Measurements from ENCODE around the gene SH3PXD2B. TPM values are rescaled to one million over a fixed set of nuclear protein-coding genes. Genes with fewer than 3 reads are reported as not detected.
"Not testable (repeated sequence)": the region's sequence is repeated elsewhere in the genome, so short reads cannot be mapped to it uniquely, and the experiment has no call there.

SH3PXD2B gene
- total RNA-seq, 4 donors from 2014 or later = 13.7 to 27.1 (median 21.1) TPM

DNA sequence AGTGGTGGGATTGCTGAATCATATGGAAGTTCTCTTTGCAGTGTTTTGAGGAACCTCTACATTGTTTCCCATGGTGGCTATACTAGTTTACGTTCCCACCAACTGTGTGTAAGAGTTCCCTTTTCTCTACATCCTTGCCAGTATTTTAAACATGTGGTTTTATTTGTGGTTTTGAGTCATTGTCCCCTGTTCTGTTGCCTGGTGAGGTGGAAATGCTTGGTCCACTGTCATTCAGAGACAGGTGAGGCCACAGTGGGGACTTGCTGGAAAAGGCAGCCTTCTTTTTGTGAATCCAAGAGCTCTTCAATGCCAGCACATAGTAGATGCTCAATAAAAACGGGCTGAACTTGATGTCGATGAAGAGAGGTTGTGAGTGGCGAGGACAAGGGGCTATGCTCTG, 44.2 kb downstream of the SH3PXD2B start:
- TF ChIP-seq, protein P1, sequence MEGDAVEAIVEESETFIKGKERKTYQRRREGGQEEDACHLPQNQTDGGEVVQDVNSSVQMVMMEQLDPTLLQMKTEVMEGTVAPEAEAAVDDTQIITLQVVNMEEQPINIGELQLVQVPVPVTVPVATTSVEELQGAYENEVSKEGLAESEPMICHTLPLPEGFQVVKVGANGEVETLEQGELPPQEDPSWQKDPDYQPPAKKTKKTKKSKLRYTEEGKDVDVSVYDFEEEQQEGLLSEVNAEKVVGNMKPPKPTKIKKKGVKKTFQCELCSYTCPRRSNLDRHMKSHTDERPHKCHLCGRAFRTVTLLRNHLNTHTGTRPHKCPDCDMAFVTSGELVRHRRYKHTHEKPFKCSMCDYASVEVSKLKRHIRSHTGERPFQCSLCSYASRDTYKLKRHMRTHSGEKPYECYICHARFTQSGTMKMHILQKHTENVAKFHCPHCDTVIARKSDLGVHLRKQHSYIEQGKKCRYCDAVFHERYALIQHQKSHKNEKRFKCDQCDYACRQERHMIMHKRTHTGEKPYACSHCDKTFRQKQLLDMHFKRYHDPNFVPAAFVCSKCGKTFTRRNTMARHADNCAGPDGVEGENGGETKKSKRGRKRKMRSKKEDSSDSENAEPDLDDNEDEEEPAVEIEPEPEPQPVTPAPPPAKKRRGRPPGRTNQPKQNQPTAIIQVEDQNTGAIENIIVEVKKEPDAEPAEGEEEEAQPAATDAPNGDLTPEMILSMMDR (IDR thresholded peaks at IDR 0.05) = no peak
- no peak for TF ChIP-seq POLR2A (IDR thresholded peaks at IDR 0.05)
- Histone ChIP-seq H3K27me3 (no peaks in the 10 kb centered on the region), H3K36me3 (peaks cover 0 to 4% of the 10 kb centered on the region in 2 donors), H3K27ac (no peak overlapping the region), H3K4me1 (peaks cover 29 to 43% of the 10 kb centered on the region in 2 donors), H3K9me3 (no peaks in the 10 kb centered on the region), H3K4me3 (replicated peaks in 1 of 3) (no peak overlapping the region)
- intact Hi-C loops (cut with DNase I) = no loop called here
- WGBS, 2 donors = 85 to 96% methylated on average over 4 of the region's 4 CpGs
- no peak for DNase-seq

- peaks cover 22 to 36% of the 10 kb centered on the region in 2 donors for H3K4me1 ChIP-seq
- H3K4me3 ChIP-seq (replicated peaks in 1 of 3); H3K27ac ChIP-seq; H3K36me3 ChIP-seq; H3K9me3 ChIP-seq; H3K27me3 ChIP-seq; DNase-seq; intact Hi-C loops (cut with DNase I): not testable (repeated sequence)
- 95 to 97% methylated on average over 5 of the region's 5 CpGs for WGBS, 2 donors
Measured at GRCh38 chr5:172409477-172409876, 44.8 kb downstream of the SH3PXD2B start.

DNA sequence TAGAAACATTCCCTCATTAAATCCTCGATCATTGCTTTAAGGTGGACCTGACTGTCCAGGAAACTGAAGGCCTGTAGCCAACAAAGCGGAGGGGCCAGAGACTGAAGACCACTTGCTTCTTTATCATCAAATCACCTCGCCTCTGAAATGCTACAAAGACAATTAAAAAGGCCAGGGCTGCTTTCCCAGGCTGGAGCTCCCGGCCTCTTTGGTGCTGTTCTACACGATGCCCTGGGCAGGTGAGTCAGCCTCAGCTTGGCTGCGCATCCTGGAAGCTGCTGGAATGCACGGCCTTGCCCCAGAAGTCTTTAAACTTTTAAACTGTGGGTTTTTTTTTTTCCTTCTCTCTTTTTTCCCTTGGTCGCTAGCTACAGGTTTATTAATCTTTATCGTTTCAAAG, 46.5 kb downstream of the SH3PXD2B start:
- TF ChIP-seq POLR2A (IDR thresholded peaks at IDR 0.05) = no peak
- TF ChIP-seq, protein P1 (IDR thresholded peaks at IDR 0.05) = no peak
- DNase-seq = no peak
- no peaks in the 10 kb centered on the region for H3K9me3 ChIP-seq
- H3K27ac ChIP-seq = peak overlapping the region in 2 of 3 donors; percentile 0 to 19
- H3K36me3 ChIP-seq = peaks cover 0 to 4% of the 10 kb centered on the region in 2 donors
- peaks cover 28 to 33% of the 10 kb centered on the region in 2 donors for H3K4me1 ChIP-seq
- no peak overlapping the region for H3K4me3 ChIP-seq (replicated peaks in 1 of 3)
- intact Hi-C loops (cut with DNase I) = no loop called here
- WGBS, 2 donors = 76 to 86% methylated on average over 9 of the region's 9 CpGs
- no peaks in the 10 kb centered on the region for H3K27me3 ChIP-seq

- no peaks in the 10 kb centered on the region for H3K9me3 ChIP-seq
- intact Hi-C loops (cut with DNase I) = no loop called here
- TF ChIP-seq POLR2A (IDR thresholded peaks at IDR 0.05) = no peak
- TF ChIP-seq, protein P1 (IDR thresholded peaks at IDR 0.05) = no peak
- no peaks in the 10 kb centered on the region for H3K27me3 ChIP-seq
- H3K27ac ChIP-seq = peak overlapping the region in 2 of 3 donors; percentile 0 to 19
- WGBS, 2 donors = 51 to 64% methylated on average over 3 of the region's 3 CpGs
- peaks cover 28 to 32% of the 10 kb centered on the region in 2 donors for H3K4me1 ChIP-seq
- no peak overlapping the region for H3K4me3 ChIP-seq (replicated peaks in 1 of 3)
- DNase-seq = no peak
- H3K36me3 ChIP-seq = peaks cover 0 to 4% of the 10 kb centered on the region in 2 donors
Measured at GRCh38 chr5:172407241-172407691, 47.1 kb downstream of the SH3PXD2B start.

GRCh38 chr5:172405226-172406107, 48.9 kb downstream of the SH3PXD2B start:
- no peak overlapping the region for H3K4me3 ChIP-seq (replicated peaks in 1 of 3)
- 87 to 89% methylated on average over 9 of the region's 9 CpGs for WGBS, 2 donors
- H3K9me3 ChIP-seq = no peaks in the 10 kb centered on the region
- no peaks in the 10 kb centered on the region for H3K27me3 ChIP-seq
- peak overlapping the region in 1 of 3 donors; percentile 33 for H3K27ac ChIP-seq
- intact Hi-C loops (cut with DNase I) = no loop called here
- H3K36me3 ChIP-seq = peaks cover 0 to 4% of the 10 kb centered on the region in 2 donors
- TF ChIP-seq, protein P1 (IDR thresholded peaks at IDR 0.05) = no peak
- TF ChIP-seq POLR2A (IDR thresholded peaks at IDR 0.05) = no peak
- peaks cover 14 to 20% of the 10 kb centered on the region in 2 donors for H3K4me1 ChIP-seq
- DNase-seq = no peak

All from thyroid gland (tissue), 4 donors.